ENCODE measurements around the gene B3GNT7.
A peak's percentile ranks its signal among the peaks of the same experiment; 100 is the strongest.

Gene B3GNT7

GRCh38 chr2:231391981-231392380 lies 3.5 kb upstream of the B3GNT7 start:
- DNase-seq (ENCODE audit: low read depth): no peak
- no peak overlapping the region for H3K4me3 ChIP-seq (ENCODE audit: control insufficient read depth, low read depth, low read length)
- TF ChIP-seq CTCF (IDR thresholded peaks at IDR 0.05; ENCODE audit: control insufficient read depth, insufficient read depth, low read depth, low read length, missing control alignments): no peak

DNA sequence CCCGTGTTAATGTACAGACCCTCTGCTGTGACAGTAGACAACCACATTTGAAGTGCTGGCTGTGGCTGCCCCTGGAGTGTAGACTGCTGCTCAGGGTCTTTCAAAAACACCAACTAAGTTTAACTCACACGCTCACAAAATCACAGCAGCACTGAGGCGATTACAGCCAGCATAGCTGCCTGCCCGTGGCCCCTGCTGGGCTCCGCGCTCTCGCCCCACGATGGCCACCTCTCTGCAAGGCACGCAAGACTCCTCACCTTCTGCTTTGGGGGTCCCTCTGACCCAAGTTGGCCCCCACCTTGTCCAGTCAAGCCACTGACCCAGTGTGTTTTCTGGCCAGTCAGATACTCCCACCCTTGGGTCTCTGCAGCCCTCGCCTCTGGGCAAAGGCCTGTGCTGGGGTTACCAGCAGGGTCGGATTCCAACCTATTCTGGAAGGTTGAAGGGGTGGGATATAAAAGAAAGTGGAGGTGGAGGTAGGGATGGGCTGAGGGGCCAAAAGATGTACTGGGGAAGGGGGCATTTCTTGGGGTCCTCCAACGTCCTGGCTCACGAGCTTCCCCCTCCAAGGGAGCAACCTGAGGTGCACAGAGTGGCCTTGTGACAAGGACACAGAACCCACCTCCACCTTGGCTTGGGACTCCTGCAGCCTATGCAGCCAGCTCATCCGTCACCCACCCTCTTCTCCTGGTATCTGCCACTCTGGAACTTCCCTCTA lies 2.9 kb upstream of the B3GNT7 start:
- no peak for DNase-seq (ENCODE audit: low read depth)
- H3K4me3 ChIP-seq (ENCODE audit: control insufficient read depth, low read depth, low read length): no peak overlapping the region
- TF ChIP-seq CTCF (IDR thresholded peaks at IDR 0.05; ENCODE audit: control insufficient read depth, insufficient read depth, low read depth, low read length, missing control alignments): no peak

DNA sequence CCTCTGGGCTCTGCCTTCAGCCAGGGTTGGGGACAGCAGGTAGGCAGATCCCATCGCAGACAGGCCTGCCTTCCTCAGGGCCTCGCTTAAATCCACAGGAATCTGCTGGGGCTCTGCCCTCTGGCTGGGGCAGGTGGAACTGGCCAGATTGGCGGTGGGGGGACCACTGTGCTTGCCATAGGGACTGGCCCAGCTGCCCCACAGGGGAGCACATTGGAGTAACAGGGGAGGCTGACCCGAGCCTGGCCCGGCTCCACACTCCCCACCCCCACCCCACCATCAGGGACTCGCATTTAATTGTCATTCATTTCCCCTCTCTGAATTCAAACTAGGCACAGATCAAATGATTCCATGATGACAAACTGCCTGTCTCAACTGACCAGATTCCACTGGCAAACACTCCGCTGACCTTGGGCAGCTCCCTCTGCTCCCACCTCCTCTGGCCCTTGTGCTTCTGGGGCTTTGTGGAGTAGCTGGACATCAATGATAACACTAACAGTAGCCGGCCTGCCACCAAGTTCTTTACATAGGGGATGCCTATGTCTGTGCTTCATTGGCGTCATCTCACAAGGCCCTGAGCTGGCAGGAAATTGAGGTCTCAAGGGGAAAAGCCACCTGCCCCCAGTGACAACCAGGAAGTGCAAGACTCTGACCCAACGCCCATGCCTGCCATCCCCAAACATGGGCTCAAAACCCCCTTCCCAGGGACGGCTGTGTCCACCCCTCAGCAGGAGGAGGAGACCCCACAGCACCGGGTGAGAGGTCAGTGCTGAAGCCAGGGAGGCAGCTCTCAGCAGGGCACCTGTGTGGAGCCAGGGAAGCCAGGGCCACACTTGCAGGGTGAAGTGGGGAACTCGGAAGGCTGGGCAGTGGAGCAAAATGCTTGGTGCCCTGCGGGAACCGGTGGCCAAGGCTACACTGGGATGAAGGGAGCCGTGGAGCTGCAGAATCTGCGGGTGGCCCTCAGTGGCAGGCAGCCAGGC lies 2.1 kb upstream of the B3GNT7 start:
- H3K4me3 ChIP-seq (ENCODE audit: control insufficient read depth, low read depth, low read length): no peak overlapping the region
- no peak for DNase-seq (ENCODE audit: low read depth)
- peak; percentile 17 for TF ChIP-seq CTCF (IDR thresholded peaks at IDR 0.05; ENCODE audit: control insufficient read depth, insufficient read depth, low read depth, low read length, missing control alignments)

GRCh38 chr2:231394211-231395141 lies 1.0 kb upstream of the B3GNT7 start:
- no peak overlapping the region for H3K4me3 ChIP-seq (ENCODE audit: control insufficient read depth, low read depth, low read length)
- peak; percentile 6 for TF ChIP-seq CTCF (IDR thresholded peaks at IDR 0.05; ENCODE audit: control insufficient read depth, insufficient read depth, low read depth, low read length, missing control alignments)
- DNase-seq (ENCODE audit: low read depth): no peak

GRCh38 chr2:231396058-231396821 lies 730 bp downstream of the B3GNT7 start:
- TF ChIP-seq CTCF (IDR thresholded peaks at IDR 0.05; ENCODE audit: control insufficient read depth, insufficient read depth, low read depth, low read length, missing control alignments): no peak
- no peak overlapping the region for H3K4me3 ChIP-seq (ENCODE audit: control insufficient read depth, low read depth, low read length)
- DNase-seq (ENCODE audit: low read depth): no peak

Measured in AG09309 (cell line).